Measurements from ENCODE around the gene KDM3B. TPM values are rescaled to one million over a fixed set of nuclear protein-coding genes. Genes with fewer than 3 reads are reported as not detected.

The KDM3B gene
- total RNA-seq, 1 donor from 2014 or later = 39.1 TPM

DNA sequence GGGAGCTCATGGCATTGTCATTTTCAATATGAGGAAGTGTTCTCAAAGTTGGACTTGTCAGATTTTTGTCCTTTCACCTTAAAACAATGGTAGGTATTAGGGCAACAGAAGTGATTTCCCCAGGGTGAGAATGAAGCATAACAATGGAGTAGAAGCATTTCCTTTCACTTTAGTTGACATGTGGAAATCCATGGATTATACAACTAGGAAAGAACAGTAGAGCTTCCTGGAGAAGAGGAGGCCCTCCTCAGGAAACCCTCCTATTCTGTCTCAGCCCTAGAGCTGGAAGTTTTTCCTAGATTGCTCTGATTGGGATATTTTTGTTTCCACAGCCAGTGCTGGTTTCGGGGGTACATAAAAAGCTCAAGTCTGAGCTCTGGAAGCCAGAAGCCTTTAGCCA, 72.6 kb downstream of the KDM3B start:
- DNase-seq (ENCODE audit: low spot score) = no peak
- Mint-ChIP-seq H3K4me3 (ENCODE audit: unreplicated experiment) (no peak overlapping the region), H3K27me3 (ENCODE audit: low read depth) (no peaks in the 10 kb centered on the region), H3K27ac (ENCODE audit: unreplicated experiment) (no peak overlapping the region), H3K36me3 (ENCODE audit: low read depth) (peaks cover 44% of the 10 kb centered on the region), H3K4me1 (ENCODE audit: low read depth) (no peaks in the 10 kb centered on the region), H3K9me3 (ENCODE audit: low read depth) (no peaks in the 10 kb centered on the region)
- TF ChIP-seq CTCF (IDR thresholded peaks at IDR 0.05) = no peak

GRCh38 chr5:138435943-138436342, 83.5 kb downstream of the KDM3B start:
- H3K27me3 Mint-ChIP-seq (ENCODE audit: low read depth) = no peaks in the 10 kb centered on the region
- no peaks in the 10 kb centered on the region for H3K9me3 Mint-ChIP-seq (ENCODE audit: low read depth)
- peaks cover 25% of the 10 kb centered on the region for H3K4me1 Mint-ChIP-seq (ENCODE audit: low read depth)
- TF ChIP-seq CTCF (IDR thresholded peaks at IDR 0.05) = no peak
- DNase-seq (ENCODE audit: low spot score) = no peak
- no peak overlapping the region for H3K4me3 Mint-ChIP-seq (ENCODE audit: unreplicated experiment)
- no peak overlapping the region for H3K27ac Mint-ChIP-seq (ENCODE audit: unreplicated experiment)
- H3K36me3 Mint-ChIP-seq (ENCODE audit: low read depth) = peaks cover 12% of the 10 kb centered on the region

- peaks cover 25% of the 10 kb centered on the region for H3K4me1 Mint-ChIP-seq (ENCODE audit: low read depth)
- H3K36me3 Mint-ChIP-seq (ENCODE audit: low read depth) = peaks cover 9% of the 10 kb centered on the region
- peak overlapping the region; percentile 74 for H3K27ac Mint-ChIP-seq (ENCODE audit: unreplicated experiment)
- H3K9me3 Mint-ChIP-seq (ENCODE audit: low read depth) = no peaks in the 10 kb centered on the region
- H3K4me3 Mint-ChIP-seq (ENCODE audit: unreplicated experiment) = peak overlapping the region; percentile 82
- no peak for DNase-seq (ENCODE audit: low spot score)
- no peak for TF ChIP-seq CTCF (IDR thresholded peaks at IDR 0.05)
- H3K27me3 Mint-ChIP-seq (ENCODE audit: low read depth) = no peaks in the 10 kb centered on the region
Measured at GRCh38 chr5:138438003-138438723, 85.7 kb downstream of the KDM3B start.

DNA sequence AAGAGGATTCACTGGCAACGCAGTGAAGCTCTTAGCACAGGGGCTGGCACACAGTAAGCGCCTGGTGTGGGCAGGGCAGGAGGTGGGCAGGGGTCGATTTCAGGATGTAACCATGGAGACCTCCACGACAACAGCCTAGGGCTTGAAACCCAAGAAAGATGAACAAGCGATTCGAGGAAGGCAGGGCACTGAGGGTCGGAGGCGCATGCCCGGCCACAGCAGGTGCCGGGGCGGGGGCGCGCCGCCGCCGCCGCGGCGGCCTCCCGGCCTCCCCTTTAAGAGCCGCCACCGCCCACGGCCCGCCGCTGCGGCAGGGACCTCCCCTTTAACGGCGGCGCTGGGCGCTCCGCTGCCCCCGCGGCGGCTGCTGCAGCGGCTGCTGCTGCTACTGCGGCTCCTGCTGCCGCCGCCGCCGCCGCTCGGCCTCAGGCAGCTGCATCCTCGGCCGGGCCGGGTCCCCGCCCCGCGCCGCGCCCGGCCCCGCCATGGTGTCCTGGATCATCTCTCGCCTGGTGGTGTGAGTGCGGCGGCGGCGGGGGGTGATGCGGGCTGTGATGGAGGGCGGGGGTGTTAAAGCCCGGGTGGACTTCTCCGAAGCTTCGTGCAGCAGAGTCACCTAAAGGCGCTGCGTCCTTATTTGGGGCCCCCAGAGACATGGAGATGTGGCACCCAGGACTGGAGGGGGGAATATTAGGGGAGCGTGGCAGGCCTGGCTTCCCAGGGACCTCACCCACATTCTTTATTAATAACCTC, 86.4 kb downstream of the KDM3B start, which contains the start of gene REEP2:
TSS of gene REEP2 (plus strand) at position 334 of the 753 bp plus-strand sequence. CDS start at position 486, 152 bp downstream.
- DNase-seq (ENCODE audit: low spot score) = peak; percentile 74
- no peaks in the 10 kb centered on the region for H3K9me3 Mint-ChIP-seq (ENCODE audit: low read depth)
- H3K27me3 Mint-ChIP-seq (ENCODE audit: low read depth) = no peaks in the 10 kb centered on the region
- peak within 1 kb of the TSS; percentile 82 for H3K4me3 Mint-ChIP-seq (ENCODE audit: unreplicated experiment)
- peak within 1 kb of the TSS; percentile 79 for H3K27ac Mint-ChIP-seq (ENCODE audit: unreplicated experiment)
- peaks cover 25% of the 10 kb centered on the region for H3K4me1 Mint-ChIP-seq (ENCODE audit: low read depth)
- no peak for TF ChIP-seq CTCF (IDR thresholded peaks at IDR 0.05)
- peaks cover 9% of the 10 kb centered on the region for H3K36me3 Mint-ChIP-seq (ENCODE audit: low read depth)

GRCh38 chr5:138439477-138440158, 87.1 kb downstream of the KDM3B start:
- H3K4me1 Mint-ChIP-seq (ENCODE audit: low read depth) = peaks cover 25% of the 10 kb centered on the region
- peak overlapping the region; percentile 79 for H3K27ac Mint-ChIP-seq (ENCODE audit: unreplicated experiment)
- no peaks in the 10 kb centered on the region for H3K9me3 Mint-ChIP-seq (ENCODE audit: low read depth)
- DNase-seq (ENCODE audit: low spot score) = peak; percentile 74
- H3K4me3 Mint-ChIP-seq (ENCODE audit: unreplicated experiment) = peak overlapping the region; percentile 82
- H3K27me3 Mint-ChIP-seq (ENCODE audit: low read depth) = no peaks in the 10 kb centered on the region
- peak; percentile 8 for TF ChIP-seq CTCF (IDR thresholded peaks at IDR 0.05)
- H3K36me3 Mint-ChIP-seq (ENCODE audit: low read depth) = peaks cover 9% of the 10 kb centered on the region
